ENCODE data around the gene CXCL16. TPM values are rescaled to one million over a fixed set of nuclear protein-coding genes. Genes with fewer than 3 reads are reported as not detected.

The CXCL16 gene
- total and polyA plus RNA-seq, 2 experiments from 2014 or later = 1.6 to 4.1 TPM

Other genes with a start within 250 kb of the CXCL16 start
- gene SPNS2, start 241.0 kb downstream of the CXCL16 start, total RNA-seq (2014; rRNA removed; shearing (Covaris generic)) = not detected in 2 replicates
- 0.29 TPM in 1 of 2 replicates, not detected in the other for gene SPNS2, start 241.0 kb downstream of the CXCL16 start, polyA plus RNA-seq (2016; fragmentation: Nextera tagmentation; extraction: Ambion mirVana)
- gene MYBBP1A, start 184.5 kb downstream of the CXCL16 start, total RNA-seq (2014; rRNA removed; shearing (Covaris generic)) = 51.7 and 56.4 TPM in 2 replicates
- gene MYBBP1A, start 184.5 kb downstream of the CXCL16 start, polyA plus RNA-seq (2016; fragmentation: Nextera tagmentation; extraction: Ambion mirVana) = 41.8 and 42.4 TPM in 2 replicates
- not detected in 2 replicates for gene GGT6, start 179.4 kb downstream of the CXCL16 start, total RNA-seq (2014; rRNA removed; shearing (Covaris generic))
- gene GGT6, start 179.4 kb downstream of the CXCL16 start, polyA plus RNA-seq (2016; fragmentation: Nextera tagmentation; extraction: Ambion mirVana) = not detected in 2 replicates
- gene SMTNL2, start 155.4 kb downstream of the CXCL16 start, total RNA-seq (2014; rRNA removed; shearing (Covaris generic)) = not detected in 2 replicates
- not detected in 2 replicates for gene SMTNL2, start 155.4 kb downstream of the CXCL16 start, polyA plus RNA-seq (2016; fragmentation: Nextera tagmentation; extraction: Ambion mirVana)
- not detected in 2 replicates for gene ALOX15, start 98.2 kb downstream of the CXCL16 start, total RNA-seq (2014; rRNA removed; shearing (Covaris generic))
- gene ALOX15, start 98.2 kb downstream of the CXCL16 start, polyA plus RNA-seq (2016; fragmentation: Nextera tagmentation; extraction: Ambion mirVana) = not detected in 2 replicates
- gene PELP1, start 35.8 kb downstream of the CXCL16 start, total RNA-seq (2014; rRNA removed; shearing (Covaris generic)) = 18.8 and 25.6 TPM in 2 replicates
- 10.4 and 13.6 TPM in 2 replicates for gene PELP1, start 35.8 kb downstream of the CXCL16 start, polyA plus RNA-seq (2016; fragmentation: Nextera tagmentation; extraction: Ambion mirVana)
- 4.1 and 4.8 TPM in 2 replicates for gene ARRB2, start 29.3 kb downstream of the CXCL16 start, total RNA-seq (2014; rRNA removed; shearing (Covaris generic))
- gene ARRB2, start 29.3 kb downstream of the CXCL16 start, polyA plus RNA-seq (2016; fragmentation: Nextera tagmentation; extraction: Ambion mirVana) = 3.7 and 3.9 TPM in 2 replicates
- 14.4 and 16.9 TPM in 2 replicates for gene MED11, start 8.5 kb downstream of the CXCL16 start, total RNA-seq (2014; rRNA removed; shearing (Covaris generic))
- gene MED11, start 8.5 kb downstream of the CXCL16 start, polyA plus RNA-seq (2016; fragmentation: Nextera tagmentation; extraction: Ambion mirVana) = 26.9 and 27.4 TPM in 2 replicates
- gene ZMYND15, start 95 bp downstream of the CXCL16 start, total RNA-seq (2014; rRNA removed; shearing (Covaris generic)) = 0.32 and 0.89 TPM in 2 replicates
- gene ZMYND15, start 95 bp downstream of the CXCL16 start, polyA plus RNA-seq (2016; fragmentation: Nextera tagmentation; extraction: Ambion mirVana) = 0.16 TPM in 1 of 2 replicates, not detected in the other
- gene TM4SF5, start 32.0 kb upstream of the CXCL16 start, total RNA-seq (2014; rRNA removed; shearing (Covaris generic)) = not detected in 2 replicates
- gene TM4SF5, start 32.0 kb upstream of the CXCL16 start, polyA plus RNA-seq (2016; fragmentation: Nextera tagmentation; extraction: Ambion mirVana) = not detected in 2 replicates
- not detected in 2 replicates for gene VMO1, start 46.4 kb upstream of the CXCL16 start, total RNA-seq (2014; rRNA removed; shearing (Covaris generic))
- gene VMO1, start 46.4 kb upstream of the CXCL16 start, polyA plus RNA-seq (2016; fragmentation: Nextera tagmentation; extraction: Ambion mirVana) = 0.63 and 0.93 TPM in 2 replicates
- 2.2 TPM in 1 of 2 replicates, not detected in the other for gene GLTPD2, start 49.0 kb upstream of the CXCL16 start, total RNA-seq (2014; rRNA removed; shearing (Covaris generic))
- gene GLTPD2, start 49.0 kb upstream of the CXCL16 start, polyA plus RNA-seq (2016; fragmentation: Nextera tagmentation; extraction: Ambion mirVana) = 0.50 and 0.61 TPM in 2 replicates
- 92.1 and 148 TPM in 2 replicates for gene PSMB6, start 56.2 kb upstream of the CXCL16 start, total RNA-seq (2014; rRNA removed; shearing (Covaris generic))
- 308 and 315 TPM in 2 replicates for gene PSMB6, start 56.2 kb upstream of the CXCL16 start, polyA plus RNA-seq (2016; fragmentation: Nextera tagmentation; extraction: Ambion mirVana)
- 20.9 and 22.0 TPM in 2 replicates for gene PLD2, start 67.2 kb upstream of the CXCL16 start, total RNA-seq (2014; rRNA removed; shearing (Covaris generic))
- 11.9 and 12.3 TPM in 2 replicates for gene PLD2, start 67.2 kb upstream of the CXCL16 start, polyA plus RNA-seq (2016; fragmentation: Nextera tagmentation; extraction: Ambion mirVana)
- 31.5 and 34.5 TPM in 2 replicates for gene MINK1, start 93.4 kb upstream of the CXCL16 start, total RNA-seq (2014; rRNA removed; shearing (Covaris generic))
- gene MINK1, start 93.4 kb upstream of the CXCL16 start, polyA plus RNA-seq (2016; fragmentation: Nextera tagmentation; extraction: Ambion mirVana) = 21.0 and 24.2 TPM in 2 replicates
- gene C17orf107, start 159.6 kb upstream of the CXCL16 start, total RNA-seq (2014; rRNA removed; shearing (Covaris generic)) = 3.8 and 8.8 TPM in 2 replicates
- 2.7 and 3.9 TPM in 2 replicates for gene C17orf107, start 159.6 kb upstream of the CXCL16 start, polyA plus RNA-seq (2016; fragmentation: Nextera tagmentation; extraction: Ambion mirVana)
- gene CHRNE, start 163.2 kb upstream of the CXCL16 start, total RNA-seq (2014; rRNA removed; shearing (Covaris generic)) = 0.13 and 0.86 TPM in 2 replicates
- 0.63 and 0.84 TPM in 2 replicates for gene CHRNE, start 163.2 kb upstream of the CXCL16 start, polyA plus RNA-seq (2016; fragmentation: Nextera tagmentation; extraction: Ambion mirVana)
- not detected in 2 replicates for gene GP1BA, start 192.3 kb upstream of the CXCL16 start, total RNA-seq (2014; rRNA removed; shearing (Covaris generic))
- 0.18 TPM in 1 of 2 replicates, not detected in the other for gene GP1BA, start 192.3 kb upstream of the CXCL16 start, polyA plus RNA-seq (2016; fragmentation: Nextera tagmentation; extraction: Ambion mirVana)
- 68.5 and 131 TPM in 2 replicates for gene SLC25A11, start 200.1 kb upstream of the CXCL16 start, total RNA-seq (2014; rRNA removed; shearing (Covaris generic))
- gene SLC25A11, start 200.1 kb upstream of the CXCL16 start, polyA plus RNA-seq (2016; fragmentation: Nextera tagmentation; extraction: Ambion mirVana) = 71.4 and 73.2 TPM in 2 replicates
- 19.8 and 31.7 TPM in 2 replicates for gene RNF167, start 200.3 kb upstream of the CXCL16 start, total RNA-seq (2014; rRNA removed; shearing (Covaris generic))
- 34.2 and 36.6 TPM in 2 replicates for gene RNF167, start 200.3 kb upstream of the CXCL16 start, polyA plus RNA-seq (2016; fragmentation: Nextera tagmentation; extraction: Ambion mirVana)
- 621 and 886 TPM in 2 replicates for gene PFN1, start 208.6 kb upstream of the CXCL16 start, total RNA-seq (2014; rRNA removed; shearing (Covaris generic))
- 2,247 and 2,282 TPM in 2 replicates for gene PFN1, start 208.6 kb upstream of the CXCL16 start, polyA plus RNA-seq (2016; fragmentation: Nextera tagmentation; extraction: Ambion mirVana)
- gene ENO3, start 211.2 kb upstream of the CXCL16 start, total RNA-seq (2014; rRNA removed; shearing (Covaris generic)) = 0.38 and 1.2 TPM in 2 replicates
- 3.2 and 4.1 TPM in 2 replicates for gene ENO3, start 211.2 kb upstream of the CXCL16 start, polyA plus RNA-seq (2016; fragmentation: Nextera tagmentation; extraction: Ambion mirVana)
- gene SPAG7, start 227.9 kb upstream of the CXCL16 start, total RNA-seq (2014; rRNA removed; shearing (Covaris generic)) = 39.1 and 43.1 TPM in 2 replicates
- 97.7 and 107 TPM in 2 replicates for gene SPAG7, start 227.9 kb upstream of the CXCL16 start, polyA plus RNA-seq (2016; fragmentation: Nextera tagmentation; extraction: Ambion mirVana)
- gene CAMTA2, start 247.7 kb upstream of the CXCL16 start, total RNA-seq (2014; rRNA removed; shearing (Covaris generic)) = 4.8 and 10.1 TPM in 2 replicates
- gene CAMTA2, start 247.7 kb upstream of the CXCL16 start, polyA plus RNA-seq (2016; fragmentation: Nextera tagmentation; extraction: Ambion mirVana) = 26.5 and 28.8 TPM in 2 replicates